Liver (tissue), 3 donors: ENCODE data around the gene TOP1.
A peak's percentile ranks its signal among the peaks of the same experiment; 100 is the strongest.

Experiments used
- CTCF ChIP-seq: fragments of 150-350 bp; IDR thresholded peaks from 2 replicates; pipeline ENCODE4 v1.5.1; 2017; ENCODE audit warnings: improper control_type of control experiment, low read depth, low read length; ENCODE audit not compliant: missing input control
- JUND ChIP-seq, 2 donors: IDR thresholded peaks; 2 replicates each; pipeline ENCODE4 v1.6.1; 2016; ENCODE audit warnings: antibody characterized with exemption in 2 of 2
- MAX ChIP-seq: IDR thresholded peaks from 2 replicates; pipeline ENCODE4 v1.6.1; 2016; ENCODE audit warnings: antibody characterized with exemption
- REST ChIP-seq: IDR thresholded peaks from 2 replicates; pipeline ENCODE4 v1.6.1; 2016; ENCODE audit warnings: antibody characterized with exemption, mild to moderate bottlenecking
- SP1 ChIP-seq: IDR thresholded peaks from 2 replicates; pipeline ENCODE4 v1.6.1; 2018; ENCODE audit warnings: antibody characterized with exemption, mild to moderate bottlenecking
- YY1 ChIP-seq: IDR thresholded peaks from 2 replicates; pipeline ENCODE4 v1.6.1; 2016; ENCODE audit warnings: antibody characterized with exemption, mild to moderate bottlenecking
- donor health status: healthy.
- donor health status: healthy.

GRCh38 chr20:41078329-41078728 lies 49.7 kb downstream of the TOP1 start:
- TF ChIP-seq CTCF = peak; percentile 49
- TF ChIP-seq YY1 = no peak
- no peak for TF ChIP-seq JUND (IDR thresholded peaks at IDR 0.05)
- TF ChIP-seq REST = no peak
- TF ChIP-seq MAX = no peak
- TF ChIP-seq SP1 = no peak
